ENCODE measurements around the gene BFAR.
"Not testable (repeated sequence)": the region's sequence is repeated elsewhere in the genome, so short reads cannot be mapped to it uniquely, and the experiment has no call there.

The BFAR gene

DNA sequence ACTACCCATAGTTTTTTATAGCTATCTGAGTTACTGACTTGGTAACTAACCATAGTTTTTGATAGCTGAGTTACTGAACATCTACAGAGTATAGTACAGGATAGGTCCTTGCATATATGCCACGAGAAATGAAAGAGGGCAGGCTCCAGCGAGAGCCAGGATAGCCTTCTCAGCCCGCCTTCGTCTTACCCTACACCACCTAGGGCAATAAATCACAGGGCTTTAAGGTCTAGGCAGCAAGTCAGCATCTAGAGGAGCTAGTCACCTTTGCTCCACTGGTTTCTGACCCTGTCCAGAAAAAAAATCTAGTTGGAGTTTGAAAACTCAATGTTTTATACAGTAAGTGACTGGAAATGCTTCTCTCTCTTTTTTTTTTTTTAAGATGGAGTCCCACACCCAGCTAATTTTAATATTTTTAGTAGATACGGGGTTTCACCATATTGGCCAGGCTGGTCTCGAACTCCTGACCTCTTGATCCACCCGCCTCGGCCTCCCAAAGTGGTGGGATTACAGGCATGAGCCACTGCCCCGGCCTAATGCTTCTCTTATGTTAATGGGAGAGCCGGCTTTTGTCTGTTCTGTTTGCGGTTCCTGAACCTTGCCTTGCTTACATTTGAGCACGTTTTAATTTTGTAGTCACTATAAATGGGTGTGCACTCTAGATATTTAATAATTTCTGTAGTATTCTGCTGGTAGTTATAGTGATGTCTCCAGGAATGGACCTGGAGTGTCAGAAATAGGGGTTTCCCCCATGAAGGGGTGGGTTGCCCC is 2.8 kb downstream of the BFAR start:
- no peak for FAIRE-seq
- DNase-seq (ENCODE audit: low spot score), result no peak

DNA sequence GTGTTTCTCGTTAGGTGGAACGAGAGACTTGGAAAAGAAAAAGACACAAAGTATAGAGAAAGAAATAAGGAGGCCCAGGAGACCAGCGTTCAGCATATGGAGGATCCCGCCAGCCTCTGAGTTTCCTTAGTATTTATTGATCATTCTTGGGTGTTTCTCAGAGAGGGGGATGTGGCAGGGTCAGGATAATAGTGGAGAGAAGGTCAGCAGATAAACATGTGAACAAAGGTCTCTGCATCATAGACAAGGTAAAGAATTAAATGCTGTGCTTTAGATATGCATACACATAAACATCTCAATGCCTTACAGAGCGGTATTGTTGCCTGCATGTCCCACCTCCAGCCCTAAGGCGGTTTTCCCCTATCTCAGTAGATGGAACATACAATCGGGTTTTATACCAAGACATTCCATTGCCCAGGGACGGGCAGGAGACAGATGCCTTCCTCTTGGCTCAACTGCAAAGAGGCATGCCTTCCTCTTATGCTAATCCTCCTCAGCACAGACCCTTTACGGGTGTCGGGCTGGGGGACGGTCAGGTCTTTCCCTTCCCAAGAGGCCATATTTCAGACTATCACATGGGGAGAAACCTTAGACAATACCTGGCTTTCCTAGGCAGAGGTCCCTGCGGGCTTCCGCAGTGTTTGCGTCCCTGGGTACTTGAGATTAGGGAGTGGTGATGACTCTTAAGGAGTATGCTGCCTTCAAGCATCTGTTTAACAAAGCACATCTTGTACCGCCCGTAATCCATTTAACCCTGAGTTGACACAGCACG is 3.6 kb downstream of the BFAR start:
- FAIRE-seq; DNase-seq (ENCODE audit: low spot score): not testable (repeated sequence)

DNA sequence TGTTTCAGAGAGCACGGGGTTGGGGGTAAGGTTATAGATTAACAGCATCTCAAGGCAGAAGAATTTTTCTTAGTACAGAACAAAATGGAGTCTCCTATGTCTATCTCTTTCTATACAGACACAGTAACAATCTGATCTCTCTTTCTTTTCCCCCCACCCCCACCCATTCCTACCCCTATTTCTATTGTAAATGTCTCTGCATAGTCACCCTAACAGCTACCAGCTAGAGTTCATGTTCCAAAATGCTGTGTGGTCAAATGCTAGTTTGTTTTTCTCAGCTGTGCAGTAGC is 4.1 kb downstream of the BFAR start:
- FAIRE-seq; DNase-seq (ENCODE audit: low spot score): not testable (repeated sequence)

DNA sequence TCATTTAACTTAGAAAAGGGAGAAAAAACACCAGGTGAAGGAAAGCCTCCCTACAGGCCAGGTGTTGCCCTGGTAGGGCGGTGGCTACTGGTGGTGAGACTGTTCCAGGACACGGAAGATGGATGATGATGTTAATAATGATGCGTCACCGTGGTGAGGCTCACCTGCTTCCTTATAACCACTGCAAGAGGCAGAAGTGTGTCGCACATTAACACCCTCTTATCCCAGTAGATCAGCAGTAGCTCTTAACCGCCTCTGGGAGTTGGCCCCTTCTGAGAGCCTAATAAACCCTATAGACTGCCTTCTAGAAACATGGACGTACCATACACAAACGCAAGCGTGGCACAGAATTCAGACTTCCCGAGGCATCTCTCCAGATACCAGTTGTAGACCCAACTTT is 7.8 kb downstream of the BFAR start:
- FAIRE-seq, result no peak
- no peak for DNase-seq (ENCODE audit: low spot score)

DNA sequence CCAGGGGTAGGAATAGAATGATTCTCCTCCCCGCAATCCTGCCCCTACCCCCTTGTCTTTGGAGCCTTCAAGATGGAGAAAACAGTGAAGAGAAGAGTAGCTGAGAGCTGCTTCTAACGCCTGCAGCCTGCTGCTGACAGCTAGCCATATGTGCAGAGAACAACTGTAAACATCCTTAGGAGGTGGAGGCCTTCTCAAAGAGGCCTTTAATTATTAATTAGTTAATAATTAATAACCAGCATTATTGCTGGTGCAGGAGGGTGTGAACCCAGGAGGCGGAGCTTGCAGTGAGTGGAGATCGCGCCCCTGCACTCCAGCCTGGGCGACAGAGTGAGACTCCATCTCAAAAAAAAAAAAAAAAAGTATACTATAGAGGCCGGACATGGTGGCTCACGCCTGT is 8.5 kb downstream of the BFAR start:
- no peak for FAIRE-seq
- DNase-seq (ENCODE audit: low spot score), result no peak

DNA sequence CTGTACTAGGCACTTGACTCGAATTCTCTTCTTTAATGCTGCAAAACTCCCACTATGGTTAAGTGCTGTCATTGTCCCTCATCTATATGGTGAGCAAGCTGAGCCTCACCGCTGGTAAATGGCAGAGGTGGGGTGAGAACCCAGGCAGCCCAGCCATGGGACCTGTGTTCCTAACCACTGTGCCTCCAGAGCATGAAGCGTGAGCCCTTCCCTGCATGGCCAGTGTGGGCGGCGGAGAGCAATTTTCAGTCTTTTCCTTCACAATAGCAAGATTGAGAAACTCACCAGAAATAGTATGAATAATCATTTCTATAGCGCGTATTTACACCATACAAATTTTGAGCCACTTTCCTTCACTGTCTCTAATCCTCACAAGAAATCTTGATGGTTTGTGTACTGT is 9.2 kb downstream of the BFAR start:
- FAIRE-seq, result no peak
- no peak for DNase-seq (ENCODE audit: low spot score)

DNA sequence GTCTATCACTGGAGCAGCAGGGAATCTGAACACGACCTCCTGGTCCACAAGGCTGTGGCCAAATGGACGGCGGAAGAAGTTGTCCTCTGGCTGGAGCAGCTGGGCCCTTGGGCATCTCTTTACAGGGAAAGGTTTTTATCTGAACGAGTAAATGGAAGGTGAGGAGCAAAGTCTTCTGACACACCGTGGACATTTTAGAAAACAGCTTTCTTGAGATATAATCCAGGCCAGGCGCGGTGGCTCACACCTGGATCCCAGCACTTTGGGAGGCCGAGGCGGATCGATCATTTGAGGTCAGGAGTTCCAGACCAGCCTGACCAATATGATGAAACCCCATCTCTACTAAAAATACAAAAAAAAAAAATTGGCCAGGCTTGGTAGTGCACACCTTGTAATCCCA is 17.1 kb downstream of the BFAR start:
- FAIRE-seq, result no peak
- DNase-seq (ENCODE audit: low spot score), result no peak

DNA sequence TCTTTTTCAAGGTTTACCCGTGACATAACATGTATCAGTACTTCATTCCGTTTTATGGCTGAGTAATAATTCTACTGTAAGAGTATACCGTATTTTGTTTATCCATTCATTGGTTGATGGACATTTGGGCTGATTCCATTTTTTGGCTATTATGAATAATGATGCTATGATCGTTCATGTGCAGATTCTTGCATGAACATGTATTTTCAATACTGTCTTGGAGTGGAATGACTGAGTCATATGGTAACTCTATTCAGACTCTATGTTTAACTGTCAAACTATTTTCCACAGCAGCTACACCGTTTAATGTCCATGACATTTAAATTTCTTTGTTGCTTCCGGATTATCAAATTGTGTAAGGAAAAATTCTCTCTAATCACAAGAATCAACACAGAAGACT is 17.9 kb downstream of the BFAR start:
- no peak for DNase-seq (ENCODE audit: low spot score)
- no peak for FAIRE-seq

DNA sequence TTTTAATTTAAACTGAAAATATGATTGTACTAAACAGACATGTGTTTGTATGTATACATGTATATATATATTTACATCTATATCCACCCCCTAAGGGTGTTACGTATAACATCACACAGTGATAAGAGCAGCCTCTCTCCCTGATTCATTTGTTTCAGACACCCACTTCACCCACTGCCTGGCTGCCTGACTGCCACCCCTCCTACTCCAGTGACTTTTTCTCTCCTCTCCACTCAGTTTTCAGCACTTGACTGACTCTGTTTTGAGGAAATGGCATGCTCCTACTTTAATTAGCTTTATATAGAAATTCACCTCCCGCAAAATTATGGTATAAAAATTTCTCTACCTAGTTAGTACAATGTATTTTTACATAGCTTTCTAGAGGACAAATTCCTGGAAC is 20.0 kb downstream of the BFAR start:
- no peak for DNase-seq (ENCODE audit: low spot score)
- FAIRE-seq, result no peak

DNA sequence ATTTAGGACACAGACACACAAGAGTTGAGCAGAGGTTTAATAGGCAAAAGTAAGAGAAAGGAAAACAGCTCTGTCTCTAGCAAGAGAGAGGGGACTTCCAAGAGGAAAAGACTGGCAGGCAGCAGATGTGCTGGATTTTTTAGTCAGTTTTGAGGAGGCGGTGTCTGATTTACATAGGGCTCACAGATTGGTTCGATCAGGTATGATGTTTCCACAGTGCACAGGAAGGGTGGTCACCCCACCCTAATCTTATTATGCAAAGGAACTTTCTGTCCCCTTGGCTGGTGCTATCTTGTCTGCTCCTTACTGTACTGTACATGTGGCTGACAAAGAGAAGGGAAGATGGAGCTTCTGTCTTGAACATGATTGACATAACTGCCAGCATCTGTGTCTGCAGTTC is 25.3 kb downstream of the BFAR start:
- DNase-seq (ENCODE audit: low spot score) (no peak), FAIRE-seq (no peak)

DNA sequence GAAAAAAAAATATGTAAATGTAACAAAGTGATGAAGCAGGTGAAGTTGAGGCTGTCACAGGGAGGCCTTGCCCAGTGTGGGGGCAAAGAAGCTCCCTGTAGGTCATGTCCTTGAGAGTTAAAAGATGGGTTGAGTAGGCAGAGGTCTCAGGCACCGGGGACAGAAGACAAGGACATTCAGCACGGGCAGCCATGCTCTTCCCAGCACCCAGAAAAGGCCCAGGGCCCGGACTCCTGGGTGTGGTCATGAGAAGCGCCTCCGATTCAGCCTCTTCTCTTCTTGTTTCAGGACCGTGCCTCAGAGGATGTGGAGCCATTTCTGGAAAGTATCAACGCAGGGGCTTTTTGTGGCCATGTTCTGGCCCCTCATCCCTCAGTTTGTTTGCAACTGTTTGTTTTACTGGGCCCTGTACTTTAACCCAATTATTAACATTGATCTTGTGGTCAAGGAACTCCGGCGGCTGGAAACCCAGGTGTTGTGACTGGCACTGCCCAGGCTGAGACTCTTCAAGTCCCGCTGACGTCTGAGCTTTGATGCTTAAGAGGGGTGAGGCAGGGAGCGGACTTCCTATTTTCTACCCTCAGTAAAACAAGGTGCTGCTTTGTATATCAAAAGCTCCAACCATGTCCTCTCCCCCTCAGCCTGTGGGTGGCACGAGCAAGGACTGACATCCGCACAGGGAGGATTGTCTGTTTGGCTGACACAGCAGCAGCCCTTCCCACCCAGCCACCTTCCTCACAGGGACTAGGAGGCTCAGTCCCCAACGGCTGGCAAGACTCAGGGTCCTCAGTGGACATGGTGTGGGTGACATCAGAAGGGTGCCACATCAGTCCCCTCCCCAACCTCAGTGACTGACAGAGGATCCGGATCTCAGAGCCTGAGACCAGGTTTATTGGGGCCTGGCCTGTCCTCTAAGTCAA is 34.9 kb downstream of the BFAR start:
- FAIRE-seq (no peak), DNase-seq (ENCODE audit: low spot score) (no peak)

DNA sequence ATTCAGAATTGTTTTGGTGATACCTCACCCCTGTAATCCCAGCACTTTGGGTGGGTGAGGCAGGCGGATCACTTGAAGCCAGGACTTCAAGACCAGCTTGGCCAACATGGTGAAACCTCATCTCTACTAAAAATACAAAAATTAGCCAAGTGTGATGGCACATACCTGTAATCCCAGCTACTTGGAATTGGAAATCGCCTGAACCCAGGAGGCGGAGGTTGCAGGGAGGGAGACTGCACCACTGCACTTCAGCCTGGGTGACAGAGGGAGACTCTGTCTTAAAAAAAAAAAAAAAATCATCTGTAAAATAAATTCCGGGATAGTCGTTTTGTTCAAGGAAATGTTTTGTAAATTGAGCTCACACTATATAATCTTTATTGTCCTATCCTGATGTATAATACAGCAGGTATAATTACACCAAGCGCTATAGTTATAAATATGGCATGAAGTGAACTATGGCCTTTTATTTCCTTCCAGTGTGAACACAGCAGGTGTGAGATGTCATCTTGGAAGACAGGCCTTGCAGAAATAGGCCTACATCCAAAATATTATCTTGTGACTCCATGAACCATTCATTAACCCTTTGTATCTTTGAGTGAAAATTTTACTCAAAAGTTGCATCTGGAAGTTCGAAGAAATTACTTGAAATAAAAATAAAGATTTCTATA is 35.9 kb downstream of the BFAR start:
- FAIRE-seq, result no peak
- no peak for DNase-seq (ENCODE audit: low spot score)

DNA sequence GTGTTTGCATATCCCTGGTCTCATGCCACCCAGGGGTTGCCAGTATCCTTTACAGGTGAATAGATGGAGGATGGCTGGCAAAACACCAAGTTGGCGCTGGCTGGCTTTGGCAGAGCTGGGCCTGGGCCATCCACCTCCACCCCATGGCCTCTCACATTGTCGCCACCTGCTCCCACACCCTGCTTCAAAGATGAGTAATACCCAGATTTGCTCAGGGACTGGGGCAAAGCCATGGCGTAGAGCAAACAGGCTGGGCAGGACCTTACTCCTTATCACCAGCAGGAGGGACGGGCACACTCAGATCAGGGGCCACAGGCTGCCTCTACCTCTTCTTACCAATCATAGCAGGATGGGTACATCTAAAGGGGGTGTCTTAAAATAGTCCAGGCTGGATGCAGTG is 37.0 kb downstream of the BFAR start:
- no peak for FAIRE-seq
- DNase-seq (ENCODE audit: low spot score), result no peak

DNA sequence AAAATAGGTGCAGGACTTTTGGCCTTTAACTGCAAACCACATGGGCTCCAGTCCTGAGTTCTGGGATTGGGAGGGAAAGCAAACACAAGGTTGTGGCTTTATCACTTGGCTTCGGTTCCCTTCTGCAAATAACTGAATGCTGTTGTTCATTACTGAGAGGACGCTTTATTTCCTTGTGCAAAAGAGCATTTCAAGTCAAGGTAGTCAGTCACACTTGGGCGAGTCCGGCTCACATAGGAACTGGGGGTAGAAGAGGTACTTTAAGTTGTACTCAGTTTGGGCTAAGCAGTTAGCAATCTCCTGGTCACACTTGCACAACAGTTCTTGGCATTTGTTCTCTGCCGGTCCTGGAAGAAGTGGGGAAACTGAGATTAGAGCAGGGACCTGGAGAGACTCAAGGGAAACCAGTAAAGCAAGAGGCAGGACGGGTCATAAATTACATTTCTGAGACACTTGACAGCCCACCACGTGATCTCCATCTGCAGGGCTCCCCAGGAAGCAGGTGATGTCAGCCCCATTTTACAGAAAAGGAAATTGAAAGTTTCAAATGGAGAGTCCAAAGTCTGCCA is 39.7 kb downstream of the BFAR start:
- FAIRE-seq (no peak), DNase-seq (ENCODE audit: low spot score) (no peak)

DNA sequence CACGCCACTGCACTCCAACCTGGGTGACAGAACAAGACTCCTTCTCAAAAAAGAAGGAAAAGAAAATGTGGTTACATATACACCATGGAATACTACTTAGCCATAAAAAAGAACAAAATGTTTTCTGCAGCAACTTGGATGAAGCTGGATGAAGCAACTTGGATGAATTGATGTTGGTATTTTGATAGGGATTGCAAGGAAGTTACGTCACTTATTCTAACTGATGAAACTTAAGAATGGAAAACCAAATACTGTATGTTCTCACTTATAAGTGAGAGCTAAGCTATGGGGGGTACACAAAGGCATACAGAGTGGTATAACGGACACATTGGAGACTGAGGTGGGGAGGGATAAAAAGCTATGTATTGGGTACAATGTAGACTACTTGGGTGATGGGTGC is 43.9 kb downstream of the BFAR start:
- no peak for FAIRE-seq
- DNase-seq (ENCODE audit: low spot score), result no peak

DNA sequence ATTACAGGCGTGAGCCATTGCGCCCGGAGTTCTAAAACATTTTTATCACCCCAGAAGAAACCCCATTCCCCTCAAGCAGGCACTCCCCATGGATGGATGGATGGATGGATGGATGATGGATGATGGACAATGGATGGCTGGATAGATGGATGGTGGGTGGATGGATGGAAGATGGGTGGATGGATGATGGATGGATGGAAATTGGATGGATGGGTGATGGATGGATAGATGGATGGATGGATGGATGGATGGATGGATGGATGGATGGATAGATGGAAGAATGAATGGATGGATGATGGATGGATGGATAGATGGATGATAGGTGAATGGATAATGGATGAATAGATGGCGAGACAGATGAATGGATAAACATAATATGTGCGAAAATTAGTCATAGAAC is 44.9 kb downstream of the BFAR start:
- FAIRE-seq, result peak; percentile 9
- no peak for DNase-seq (ENCODE audit: low spot score)

DNA sequence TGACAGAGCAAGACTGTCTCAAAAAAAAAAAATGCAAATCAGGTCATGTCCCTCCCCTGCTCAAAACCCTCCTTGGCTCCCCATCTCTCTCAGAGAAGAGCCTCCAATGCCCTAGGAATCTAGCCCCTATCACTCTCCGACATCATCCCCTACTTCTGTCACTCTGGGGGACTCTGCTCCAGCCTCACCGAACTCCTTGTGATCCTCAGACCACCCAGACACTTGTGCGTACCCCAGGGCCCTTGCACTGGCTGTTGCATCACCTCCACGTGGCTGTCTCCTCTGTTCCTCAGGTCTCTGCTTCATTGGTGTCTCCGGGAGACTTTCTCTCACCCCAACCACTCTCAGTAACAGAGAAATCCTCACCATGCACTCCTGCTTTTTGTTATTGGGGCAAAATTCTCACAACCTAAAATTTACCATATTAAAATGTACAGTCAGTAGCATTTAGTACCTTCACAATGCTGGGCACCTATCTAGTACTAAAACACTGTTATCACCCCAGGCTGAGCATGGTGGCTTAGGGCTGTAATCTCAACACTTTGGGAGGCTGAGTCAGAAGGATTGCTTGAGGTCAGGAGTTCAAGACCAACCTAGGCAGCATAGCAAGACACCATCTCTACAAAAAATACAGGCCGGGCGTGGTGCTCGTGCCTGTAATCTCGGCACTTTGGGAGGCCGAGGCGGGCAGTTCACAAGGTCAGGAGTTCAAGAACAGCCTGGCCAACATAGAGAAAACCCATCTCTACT is 46.2 kb downstream of the BFAR start:
- DNase-seq (ENCODE audit: low spot score) (no peak), FAIRE-seq (no peak)

DNA sequence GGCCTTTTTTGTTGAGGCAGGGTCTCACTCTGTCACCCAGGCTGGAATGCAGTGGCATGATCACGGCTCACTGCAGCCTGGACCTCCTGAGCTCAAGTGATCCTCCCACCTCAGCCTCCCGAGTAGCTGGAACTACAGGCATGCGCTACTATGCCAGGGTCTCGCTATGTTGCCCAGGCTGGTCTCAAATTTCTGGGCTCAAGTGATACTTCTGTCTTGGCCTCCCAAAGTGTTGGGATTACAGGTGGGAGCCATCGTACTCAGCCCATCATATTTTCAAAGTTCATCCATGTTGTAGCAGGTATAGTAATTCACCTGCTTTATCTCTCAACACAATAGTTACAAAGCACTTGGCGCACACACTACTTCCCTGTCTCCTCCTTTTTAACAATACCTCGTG is 47.6 kb downstream of the BFAR start:
- FAIRE-seq; DNase-seq (ENCODE audit: low spot score): not testable (repeated sequence)

DNA sequence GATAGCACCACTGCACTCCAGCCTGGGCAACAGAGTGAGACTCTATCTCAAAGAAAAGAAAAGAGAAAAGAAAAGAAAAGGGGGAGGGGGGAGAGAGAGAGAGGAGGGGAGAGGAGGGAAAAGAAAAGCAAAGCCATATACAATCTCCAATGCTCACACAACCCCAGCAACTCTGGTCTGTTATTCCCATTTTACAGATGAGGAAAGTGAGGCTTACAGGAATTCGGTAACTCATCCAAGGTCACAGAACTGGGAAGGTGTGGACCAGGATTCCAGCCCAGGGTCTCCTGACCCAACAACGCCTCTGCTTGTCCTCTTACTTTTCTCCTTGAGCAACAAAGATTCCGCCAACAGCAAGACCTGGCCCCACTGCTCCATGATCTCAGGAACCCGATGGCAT is 48.4 kb downstream of the BFAR start:
- DNase-seq (ENCODE audit: low spot score) (no peak), FAIRE-seq (no peak)

DNA sequence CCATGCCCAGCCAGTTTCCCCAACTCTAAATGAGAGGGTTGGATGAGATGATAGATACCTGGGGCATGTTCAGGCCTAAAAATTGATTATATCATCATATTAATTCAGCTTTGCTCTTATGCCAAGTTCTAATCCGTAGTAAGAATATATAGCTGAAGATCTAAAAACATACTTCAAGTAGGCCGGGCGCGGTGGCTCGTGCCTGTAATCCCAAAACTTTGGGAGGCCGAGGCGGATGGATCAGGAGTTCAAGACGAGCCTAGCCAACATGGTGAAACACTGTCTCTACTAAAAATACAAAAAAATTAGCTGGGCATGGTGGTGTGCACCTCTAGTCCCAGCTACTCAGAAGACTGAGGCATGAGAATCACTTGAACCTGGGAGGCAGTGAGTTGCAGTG is 49.4 kb downstream of the BFAR start:
- DNase-seq (ENCODE audit: low spot score), result no peak
- no peak for FAIRE-seq
